ENCODE measurements around the gene GPR25. TPM values are rescaled to one million over a fixed set of nuclear protein-coding genes. Genes with fewer than 3 reads are reported as not detected.
A peak's percentile ranks its signal among the peaks of the same experiment; 100 is the strongest.

Gene GPR25
- total RNA-seq, 1 donor from 2014 or later = not detected

- no peaks in the 10 kb centered on the region for H3K36me3 Mint-ChIP-seq (ENCODE audit: low read depth, unreplicated experiment)
- peaks cover 2% of the 10 kb centered on the region for H3K9me3 Mint-ChIP-seq (ENCODE audit: unreplicated experiment)
- Histone ChIP-seq H3K27me3 (ENCODE audit: insufficient read depth, low read length) (peaks cover 7% of the 10 kb centered on the region), H3K4me3 (ENCODE audit: insufficient read depth, low read depth, low read length) (peak overlapping the region; percentile 64), H3K9ac (ENCODE audit: low read length) (peak overlapping the region; percentile 84), H3K36me3 (ENCODE audit: insufficient read depth, low read length) (no peaks in the 10 kb centered on the region), H3K4me2 (ENCODE audit: low read length) (peak overlapping the region; percentile 98), H4K20me1 (ENCODE audit: insufficient read depth, low read length) (no peaks in the 10 kb centered on the region), H3K79me2 (ENCODE audit: insufficient read depth, low read length) (no peaks in the 10 kb centered on the region), H2AFZ (ENCODE audit: low read depth, low read length) (peak overlapping the region; percentile 99), H3K9me3 (ENCODE audit: insufficient read depth, low read depth, low read length) (no peaks in the 10 kb centered on the region), H3K4me1 (ENCODE audit: insufficient read depth, low read length) (peaks cover 17% of the 10 kb centered on the region), H3K27ac (ENCODE audit: low read depth, low read length) (no peak overlapping the region)
- DNase-seq (ENCODE audit: low read depth) = no peak
- no peak for TF ChIP-seq EZH2 (IDR thresholded peaks at IDR 0.05; ENCODE audit: insufficient read depth, low read length)
- TF ChIP-seq, protein P1, sequence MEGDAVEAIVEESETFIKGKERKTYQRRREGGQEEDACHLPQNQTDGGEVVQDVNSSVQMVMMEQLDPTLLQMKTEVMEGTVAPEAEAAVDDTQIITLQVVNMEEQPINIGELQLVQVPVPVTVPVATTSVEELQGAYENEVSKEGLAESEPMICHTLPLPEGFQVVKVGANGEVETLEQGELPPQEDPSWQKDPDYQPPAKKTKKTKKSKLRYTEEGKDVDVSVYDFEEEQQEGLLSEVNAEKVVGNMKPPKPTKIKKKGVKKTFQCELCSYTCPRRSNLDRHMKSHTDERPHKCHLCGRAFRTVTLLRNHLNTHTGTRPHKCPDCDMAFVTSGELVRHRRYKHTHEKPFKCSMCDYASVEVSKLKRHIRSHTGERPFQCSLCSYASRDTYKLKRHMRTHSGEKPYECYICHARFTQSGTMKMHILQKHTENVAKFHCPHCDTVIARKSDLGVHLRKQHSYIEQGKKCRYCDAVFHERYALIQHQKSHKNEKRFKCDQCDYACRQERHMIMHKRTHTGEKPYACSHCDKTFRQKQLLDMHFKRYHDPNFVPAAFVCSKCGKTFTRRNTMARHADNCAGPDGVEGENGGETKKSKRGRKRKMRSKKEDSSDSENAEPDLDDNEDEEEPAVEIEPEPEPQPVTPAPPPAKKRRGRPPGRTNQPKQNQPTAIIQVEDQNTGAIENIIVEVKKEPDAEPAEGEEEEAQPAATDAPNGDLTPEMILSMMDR (IDR thresholded peaks at IDR 0.05; ENCODE audit: insufficient read depth, low read depth, low read length) = no peak
- FAIRE-seq = no peak
- peaks cover 9% of the 10 kb centered on the region for H3K27me3 Mint-ChIP-seq (ENCODE audit: low read depth, unreplicated experiment)
- peak overlapping the region; percentile 77 for H3K27ac Mint-ChIP-seq (ENCODE audit: unreplicated experiment)
- H3K4me3 Mint-ChIP-seq (ENCODE audit: unreplicated experiment) = peak overlapping the region; percentile 90
- H3K4me1 Mint-ChIP-seq (ENCODE audit: low read depth, unreplicated experiment) = peaks cover 22% of the 10 kb centered on the region
Observed at GRCh38 chr1:200891774-200892157, 19.0 kb downstream of the GPR25 start.

GRCh38 chr1:200892546-200892945 lies 19.8 kb downstream of the GPR25 start:
- Histone ChIP-seq H4K20me1 (ENCODE audit: insufficient read depth, low read length) (no peaks in the 10 kb centered on the region), H3K9ac (ENCODE audit: low read length) (no peak overlapping the region), H3K36me3 (ENCODE audit: insufficient read depth, low read length) (no peaks in the 10 kb centered on the region), H3K4me3 (ENCODE audit: insufficient read depth, low read depth, low read length) (no peak overlapping the region), H3K4me1 (ENCODE audit: insufficient read depth, low read length) (peaks cover 22% of the 10 kb centered on the region), H3K9me3 (ENCODE audit: insufficient read depth, low read depth, low read length) (no peaks in the 10 kb centered on the region), H3K79me2 (ENCODE audit: insufficient read depth, low read length) (no peaks in the 10 kb centered on the region), H3K4me2 (ENCODE audit: low read length) (no peak overlapping the region), H3K27me3 (ENCODE audit: insufficient read depth, low read length) (peaks cover 7% of the 10 kb centered on the region), H3K27ac (ENCODE audit: low read depth, low read length) (no peak overlapping the region), H2AFZ (ENCODE audit: low read depth, low read length) (no peak overlapping the region)
- Mint-ChIP-seq H3K27ac (ENCODE audit: unreplicated experiment) (no peak overlapping the region), H3K4me1 (ENCODE audit: low read depth, unreplicated experiment) (peaks cover 27% of the 10 kb centered on the region), H3K9me3 (ENCODE audit: unreplicated experiment) (peaks cover 2% of the 10 kb centered on the region), H3K4me3 (ENCODE audit: unreplicated experiment) (peak overlapping the region; percentile 90), H3K36me3 (ENCODE audit: low read depth, unreplicated experiment) (no peaks in the 10 kb centered on the region), H3K27me3 (ENCODE audit: low read depth, unreplicated experiment) (peaks cover 9% of the 10 kb centered on the region)
- DNase-seq (ENCODE audit: low read depth) (no peak), FAIRE-seq (no peak)
- no peak for TF ChIP-seq EZH2 (IDR thresholded peaks at IDR 0.05; ENCODE audit: insufficient read depth, low read length)
- TF ChIP-seq, protein P1 (IDR thresholded peaks at IDR 0.05; ENCODE audit: insufficient read depth, low read depth, low read length) = no peak

GRCh38 chr1:200892958-200893357 lies 20.2 kb downstream of the GPR25 start:
- H3K36me3 Mint-ChIP-seq (ENCODE audit: low read depth, unreplicated experiment) = no peaks in the 10 kb centered on the region
- peak overlapping the region; percentile 90 for H3K4me3 Mint-ChIP-seq (ENCODE audit: unreplicated experiment)
- Histone ChIP-seq H3K27me3 (ENCODE audit: insufficient read depth, low read length) (peaks cover 7% of the 10 kb centered on the region), H3K9me3 (ENCODE audit: insufficient read depth, low read depth, low read length) (no peaks in the 10 kb centered on the region), H3K4me2 (ENCODE audit: low read length) (no peak overlapping the region), H3K4me1 (ENCODE audit: insufficient read depth, low read length) (peaks cover 22% of the 10 kb centered on the region), H3K9ac (ENCODE audit: low read length) (no peak overlapping the region), H3K27ac (ENCODE audit: low read depth, low read length) (no peak overlapping the region), H3K36me3 (ENCODE audit: insufficient read depth, low read length) (no peaks in the 10 kb centered on the region), H3K4me3 (ENCODE audit: insufficient read depth, low read depth, low read length) (no peak overlapping the region), H3K79me2 (ENCODE audit: insufficient read depth, low read length) (no peaks in the 10 kb centered on the region), H2AFZ (ENCODE audit: low read depth, low read length) (no peak overlapping the region), H4K20me1 (ENCODE audit: insufficient read depth, low read length) (no peaks in the 10 kb centered on the region)
- DNase-seq (ENCODE audit: low read depth) (no peak), FAIRE-seq (no peak)
- H3K27me3 Mint-ChIP-seq (ENCODE audit: low read depth, unreplicated experiment) = peaks cover 5% of the 10 kb centered on the region
- TF ChIP-seq, protein P1 (IDR thresholded peaks at IDR 0.05; ENCODE audit: insufficient read depth, low read depth, low read length) = no peak
- H3K4me1 Mint-ChIP-seq (ENCODE audit: low read depth, unreplicated experiment) = peaks cover 31% of the 10 kb centered on the region
- no peak overlapping the region for H3K27ac Mint-ChIP-seq (ENCODE audit: unreplicated experiment)
- peaks cover 4% of the 10 kb centered on the region for H3K9me3 Mint-ChIP-seq (ENCODE audit: unreplicated experiment)

Measured in astrocyte (in vitro differentiated cells and primary cell).